Measurements from ENCODE around the gene ARMC2. TPM values are rescaled to one million over a fixed set of nuclear protein-coding genes. Genes with fewer than 3 reads are reported as not detected.

ARMC2 gene
- total and polyA plus RNA-seq, 2 of the 8 experiments (the other 6 are each of a cell fraction or from before 2014, with no cell fraction given) = 1.6 to 4.4 TPM

DNA sequence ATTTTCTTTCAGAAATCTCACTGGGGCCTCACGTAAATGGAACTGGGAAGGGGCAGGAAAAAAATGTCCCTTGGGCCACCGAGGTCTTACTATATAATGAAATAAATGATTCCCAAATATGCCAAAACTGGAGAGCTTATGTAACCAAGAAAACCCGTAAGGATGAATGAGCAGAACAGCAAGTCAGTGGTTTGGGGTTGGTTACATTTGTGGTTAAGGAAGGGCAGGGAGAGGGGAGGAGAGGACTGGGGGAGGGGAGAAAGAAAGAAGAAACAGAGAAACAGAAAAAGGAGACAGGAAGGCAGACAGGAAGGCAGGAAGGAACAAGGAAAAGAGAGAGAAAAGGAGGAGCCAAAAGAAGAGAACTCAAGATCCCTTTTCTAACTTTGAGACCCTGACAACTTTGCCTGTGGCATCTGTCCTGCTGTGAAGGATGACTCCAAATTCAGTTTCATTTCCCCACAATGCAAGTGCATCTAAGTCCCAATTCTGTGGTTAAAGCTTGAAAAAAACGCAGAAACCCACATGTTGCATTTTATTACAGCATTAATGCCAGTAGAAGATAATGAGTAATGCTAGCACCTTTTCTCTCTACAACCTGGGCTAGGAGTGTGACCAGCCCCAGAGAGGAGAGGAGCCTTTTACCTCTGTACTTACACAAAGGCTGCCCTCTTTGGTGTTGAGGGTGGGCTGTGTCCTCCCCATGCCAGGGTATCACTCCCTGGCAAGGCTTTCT, 10.8 kb upstream of the ARMC2 start:
- H3K27ac ChIP-seq (ENCODE audit: low read depth, low read length) = no peak overlapping the region
- no peak overlapping the region for H4K91ac ChIP-seq (replicated peaks; ENCODE audit: insufficient read length, low read length)
- no peaks in the 10 kb centered on the region for H3K9me3 ChIP-seq (ENCODE audit: insufficient read depth in 2 of 2, low read depth in 1 of 2, low read length in 1 of 2)
- DNase-seq (ENCODE audit: low read depth in 1 of 2, low spot score in 2 of 2) (no peak), FAIRE-seq (no peak)
- H3K14ac ChIP-seq (ENCODE audit: insufficient read length) = no peak overlapping the region
- no peak overlapping the region for H3K56ac ChIP-seq (replicated peaks; ENCODE audit: insufficient read length, low read depth, low read length)
- H2AFZ ChIP-seq (ENCODE audit: low read length) = peak overlapping the region; percentile 45; the same call in 1 of the 2 replicates
- H3K23ac ChIP-seq (ENCODE audit: insufficient read length) = no peak overlapping the region
- no peak overlapping the region for H2AK5ac ChIP-seq (ENCODE audit: low read depth, low read length)
- TF ChIP-seq FOSL1 (IDR thresholded peaks at IDR 0.05; ENCODE audit: insufficient read depth, low read depth, low read length) (no peak), POLR2A (IDR thresholded peaks at IDR 0.05; ENCODE audit: control extremely low read depth in 1 of 2, low read depth in 2 of 2, low read length in 2 of 2) (no peak), POU5F1 (IDR thresholded peaks at IDR 0.05; ENCODE audit: low read depth, low read length) (no peak), CREB1 (IDR thresholded peaks at IDR 0.05) (no peak), KDM5A (IDR thresholded peaks at IDR 0.05; ENCODE audit: low read length) (no peak), KDM1A (IDR thresholded peaks at IDR 0.05; ENCODE audit: borderline replicate concordance, low read length) (no peak), SIRT6 (IDR thresholded peaks at IDR 0.05; ENCODE audit: low read length) (no peak), SIX5 (IDR thresholded peaks at IDR 0.05; ENCODE audit: low read depth, low read length) (no peak), EZH2 (IDR thresholded peaks at IDR 0.05; ENCODE audit: low read depth, low read length, severe bottlenecking) (no peak), CBX5 (IDR thresholded peaks at IDR 0.05; ENCODE audit: low read depth, low read length) (no peak)
- TF ChIP-seq, protein P1, sequence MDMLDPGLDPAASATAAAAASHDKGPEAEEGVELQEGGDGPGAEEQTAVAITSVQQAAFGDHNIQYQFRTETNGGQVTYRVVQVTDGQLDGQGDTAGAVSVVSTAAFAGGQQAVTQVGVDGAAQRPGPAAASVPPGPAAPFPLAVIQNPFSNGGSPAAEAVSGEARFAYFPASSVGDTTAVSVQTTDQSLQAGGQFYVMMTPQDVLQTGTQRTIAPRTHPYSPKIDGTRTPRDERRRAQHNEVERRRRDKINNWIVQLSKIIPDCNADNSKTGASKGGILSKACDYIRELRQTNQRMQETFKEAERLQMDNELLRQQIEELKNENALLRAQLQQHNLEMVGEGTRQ (IDR thresholded peaks at IDR 0.05; ENCODE audit: low read length) = no peak
- CTCF ChIA-PET (ENCODE audit: partially characterized antibody) = interaction anchor here (0.6 to 7.0 kb wide), 33 partner anchors 8 to 318 kb away, joined by 3 to 117 read pairs (median 4); partner anchors contain the start of gene ARMC2
- H3K79me2 ChIP-seq (ENCODE audit: control insufficient read depth in 1 of 2, insufficient read depth in 2 of 2, low read length in 2 of 2) = no peaks in the 10 kb centered on the region
- no peak overlapping the region for H2BK5ac ChIP-seq (ENCODE audit: low read depth, low read length)
- no peak overlapping the region for H4K5ac ChIP-seq (ENCODE audit: insufficient read length, low read depth, low read length)
- peak overlapping the region; percentile 68 to 79 for H3K4me2 ChIP-seq (ENCODE audit: insufficient read depth in 1 of 2, low read depth in 2 of 2, low read length in 2 of 2)
- no peak overlapping the region for H3K9ac ChIP-seq (replicated peaks in 1 of 4; ENCODE audit: extremely low read depth in 1 of 4, low read depth in 3 of 4, low read length in 3 of 4)
- peak overlapping the region in 2 of 4 experiments; percentile 16 to 52; a peak in 3 of 8 replicates for H3K4me3 ChIP-seq (ENCODE audit: extremely low read depth in 1 of 4, insufficient read depth in 2 of 4, low read depth in 3 of 4, low read length in 4 of 4)
- H2BK15ac ChIP-seq (ENCODE audit: low read length) = no peak overlapping the region
- no peaks in the 10 kb centered on the region for H3K27me3 ChIP-seq (replicated peaks in 1 of 4; ENCODE audit: control insufficient read depth in 3 of 4, extremely low read depth in 1 of 4, insufficient read depth in 3 of 4, low read length in 3 of 4)
- POLR2A ChIA-PET (ENCODE audit: partially characterized antibody) = interaction anchor here (0.9 to 1.5 kb wide), 8 partner anchors 10 to 279 kb away, joined by 3 to 8 read pairs (median 3); partner anchors contain the start of genes ARMC2 and FOXO3
- 72% methylated on average over 4 of the region's 4 CpGs; no CpG with 5 or more reads in 1 of the 2 experiments for WGBS, 2 experiments (ENCODE audit: extremely low coverage in 1 of 2, insufficient coverage in 1 of 2, insufficient read length in 1 of 2, insufficient replicate concordance in 2 of 2, low coverage in 1 of 2, low lambda C conversion rate in 2 of 2, missing lambda C conversion rate in 1 of 2)
- peaks cover 3 to 8% (median 6%) of the 10 kb centered on the region in 4 experiments; a peak in 6 of 7 replicates for H3K4me1 ChIP-seq (replicated peaks in 1 of 4; ENCODE audit: control insufficient read depth in 3 of 4, insufficient read depth in 4 of 4, low read length in 3 of 4)
- peaks cover 4% of the 10 kb centered on the region for H3K23me2 ChIP-seq (ENCODE audit: low read depth, low read length)
- H3K18ac ChIP-seq (ENCODE audit: extremely low read depth, low read length) = no peak overlapping the region
- no peaks in the 10 kb centered on the region for H3K79me1 ChIP-seq (ENCODE audit: low read depth, low read length)
- no peak overlapping the region for H4K8ac ChIP-seq (ENCODE audit: extremely low read depth, insufficient read depth, low read length)
- no peaks in the 10 kb centered on the region for H4K20me1 ChIP-seq (replicated peaks in 1 of 2; ENCODE audit: control insufficient read depth in 1 of 2, insufficient read depth in 2 of 2, low read length in 2 of 2)
- H3K36me3 ChIP-seq (ENCODE audit: control insufficient read depth in 2 of 4, insufficient read depth in 4 of 4, low read length in 3 of 4) = no peaks in the 10 kb centered on the region
- no peak overlapping the region for H2BK20ac ChIP-seq (ENCODE audit: low read length)
- H3K4ac ChIP-seq (replicated peaks; ENCODE audit: insufficient read length, low read depth, low read length) = no peak overlapping the region
- no peak overlapping the region for H2BK120ac ChIP-seq (replicated peaks; ENCODE audit: low read depth, low read length)
- peak overlapping the region; percentile 70; the same call in 1 of the 2 replicates for H2BK12ac ChIP-seq (ENCODE audit: low read depth, low read length)

Data from H1 (cell line).